Measurements from ENCODE around the gene AP4E1.
"Not testable (repeated sequence)": the region's sequence is repeated elsewhere in the genome, so short reads cannot be mapped to it uniquely, and the experiment has no call there.

Gene AP4E1

GRCh38 chr15:50908209-50909009 lies at the start of gene AP4E1:
AP4E1 (plus strand) TSS chr15:50908683; CDS start chr15:50908779, 96 bp downstream.
- Mint-ChIP-seq H3K36me3 (ENCODE audit: low read depth) (peaks cover 21% of the 10 kb centered on the region), H3K4me3 (peak within 1 kb of the TSS; percentile 99), H3K27ac (peak within 1 kb of the TSS; percentile 95), H3K4me1 (ENCODE audit: low read depth) (peaks cover 42% of the 10 kb centered on the region), H3K9me3 (no peaks in the 10 kb centered on the region), H3K27me3 (no peaks in the 10 kb centered on the region)

GRCh38 chr15:50860824-50861223 lies 47.7 kb upstream of the AP4E1 start:
- H3K27ac Mint-ChIP-seq = no peak overlapping the region
- no peaks in the 10 kb centered on the region for H3K9me3 Mint-ChIP-seq

GRCh38 chr15:50862553-50862952 lies 45.9 kb upstream of the AP4E1 start:
- Mint-ChIP-seq H3K36me3 (ENCODE audit: low read depth) (no peaks in the 10 kb centered on the region), H3K27me3 (no peaks in the 10 kb centered on the region), H3K27ac (no peak overlapping the region), H3K4me3 (no peak overlapping the region), H3K9me3 (no peaks in the 10 kb centered on the region), H3K4me1 (ENCODE audit: low read depth) (no peaks in the 10 kb centered on the region)

More at GRCh38 chr15:50860824-50861223, 47.7 kb upstream of the AP4E1 start:
- H3K27me3 Mint-ChIP-seq = no peaks in the 10 kb centered on the region
- H3K4me1 Mint-ChIP-seq (ENCODE audit: low read depth) = no peaks in the 10 kb centered on the region
- no peaks in the 10 kb centered on the region for H3K36me3 Mint-ChIP-seq (ENCODE audit: low read depth)
- H3K4me3 Mint-ChIP-seq = no peak overlapping the region

- H3K27me3 Mint-ChIP-seq = no peaks in the 10 kb centered on the region
- H3K27ac Mint-ChIP-seq = no peak overlapping the region
- H3K4me3 Mint-ChIP-seq = no peak overlapping the region
- H3K36me3 Mint-ChIP-seq (ENCODE audit: low read depth) = no peaks in the 10 kb centered on the region
- no peaks in the 10 kb centered on the region for H3K9me3 Mint-ChIP-seq
- no peaks in the 10 kb centered on the region for H3K4me1 Mint-ChIP-seq (ENCODE audit: low read depth)
These were observed 43.6 kb upstream of the AP4E1 start for GRCh38 chr15:50864873-50865272.

GRCh38 chr15:50865515-50866353 lies 42.7 kb upstream of the AP4E1 start:
- H3K4me1 Mint-ChIP-seq (ENCODE audit: low read depth) = no peaks in the 10 kb centered on the region
- H3K4me3 Mint-ChIP-seq = no peak overlapping the region
- H3K36me3 Mint-ChIP-seq (ENCODE audit: low read depth) = no peaks in the 10 kb centered on the region
- no peaks in the 10 kb centered on the region for H3K9me3 Mint-ChIP-seq
- H3K27ac Mint-ChIP-seq = no peak overlapping the region
- H3K27me3 Mint-ChIP-seq = no peaks in the 10 kb centered on the region

- no peaks in the 10 kb centered on the region for H3K36me3 Mint-ChIP-seq (ENCODE audit: low read depth)
- H3K4me3 Mint-ChIP-seq = no peak overlapping the region
- peaks cover 9% of the 10 kb centered on the region for H3K4me1 Mint-ChIP-seq (ENCODE audit: low read depth)
- no peaks in the 10 kb centered on the region for H3K9me3 Mint-ChIP-seq
- H3K27ac Mint-ChIP-seq = no peak overlapping the region
- peaks cover 13% of the 10 kb centered on the region for H3K27me3 Mint-ChIP-seq
These were observed 36.7 kb upstream of the AP4E1 start for GRCh38 chr15:50871832-50872231.

- peaks cover 13% of the 10 kb centered on the region for H3K27me3 Mint-ChIP-seq
- H3K9me3 Mint-ChIP-seq = no peaks in the 10 kb centered on the region
- H3K27ac Mint-ChIP-seq = no peak overlapping the region
- H3K36me3 Mint-ChIP-seq (ENCODE audit: low read depth) = no peaks in the 10 kb centered on the region
- peaks cover 18% of the 10 kb centered on the region for H3K4me1 Mint-ChIP-seq (ENCODE audit: low read depth)
- no peak overlapping the region for H3K4me3 Mint-ChIP-seq
These were observed 35.6 kb upstream of the AP4E1 start for GRCh38 chr15:50872832-50873426.

GRCh38 chr15:50873935-50874361 lies 34.5 kb upstream of the AP4E1 start:
- peaks cover 13% of the 10 kb centered on the region for H3K27me3 Mint-ChIP-seq
- no peaks in the 10 kb centered on the region for H3K9me3 Mint-ChIP-seq
- H3K4me1 Mint-ChIP-seq (ENCODE audit: low read depth) = peaks cover 28% of the 10 kb centered on the region
- no peaks in the 10 kb centered on the region for H3K36me3 Mint-ChIP-seq (ENCODE audit: low read depth)
- no peak overlapping the region for H3K27ac Mint-ChIP-seq
- peak overlapping the region; percentile 40 for H3K4me3 Mint-ChIP-seq

GRCh38 chr15:50875238-50875637 lies 33.2 kb upstream of the AP4E1 start:
- H3K36me3 Mint-ChIP-seq (ENCODE audit: low read depth); H3K9me3 Mint-ChIP-seq; H3K4me3 Mint-ChIP-seq; H3K27ac Mint-ChIP-seq: not testable (repeated sequence)
- Mint-ChIP-seq H3K4me1 (ENCODE audit: low read depth) (peaks cover 41% of the 10 kb centered on the region), H3K27me3 (peaks cover 13% of the 10 kb centered on the region)

- Mint-ChIP-seq H3K4me3 (peak overlapping the region; percentile 74), H3K9me3 (no peaks in the 10 kb centered on the region), H3K36me3 (ENCODE audit: low read depth) (no peaks in the 10 kb centered on the region), H3K27me3 (peaks cover 13% of the 10 kb centered on the region), H3K4me1 (ENCODE audit: low read depth) (peaks cover 53% of the 10 kb centered on the region), H3K27ac (peak overlapping the region; percentile 46)
These were observed 32.1 kb upstream of the AP4E1 start for GRCh38 chr15:50876260-50876988.

- peak overlapping the region; percentile 46 for H3K27ac Mint-ChIP-seq
- H3K27me3 Mint-ChIP-seq = peaks cover 13% of the 10 kb centered on the region
- peaks cover 58% of the 10 kb centered on the region for H3K4me1 Mint-ChIP-seq (ENCODE audit: low read depth)
- peak overlapping the region; percentile 74 for H3K4me3 Mint-ChIP-seq
- no peaks in the 10 kb centered on the region for H3K9me3 Mint-ChIP-seq
- H3K36me3 Mint-ChIP-seq (ENCODE audit: low read depth) = no peaks in the 10 kb centered on the region
These were observed 31.5 kb upstream of the AP4E1 start for GRCh38 chr15:50876989-50877360.

GRCh38 chr15:50879016-50879617 lies 29.4 kb upstream of the AP4E1 start:
- H3K27me3 Mint-ChIP-seq = no peaks in the 10 kb centered on the region
- peaks cover 72% of the 10 kb centered on the region for H3K4me1 Mint-ChIP-seq (ENCODE audit: low read depth)
- H3K9me3 Mint-ChIP-seq = no peaks in the 10 kb centered on the region
- H3K4me3 Mint-ChIP-seq = peak overlapping the region; percentile 45
- no peaks in the 10 kb centered on the region for H3K36me3 Mint-ChIP-seq (ENCODE audit: low read depth)
- H3K27ac Mint-ChIP-seq = peak overlapping the region; percentile 83

- H3K27me3 Mint-ChIP-seq = no peaks in the 10 kb centered on the region
- H3K36me3 Mint-ChIP-seq (ENCODE audit: low read depth) = no peaks in the 10 kb centered on the region
- H3K4me3 Mint-ChIP-seq = peak overlapping the region; percentile 45
- H3K4me1 Mint-ChIP-seq (ENCODE audit: low read depth) = peaks cover 78% of the 10 kb centered on the region
- H3K27ac Mint-ChIP-seq = peak overlapping the region; percentile 78
- H3K9me3 Mint-ChIP-seq = no peaks in the 10 kb centered on the region
These were observed 28.3 kb upstream of the AP4E1 start for GRCh38 chr15:50880206-50880605.

GRCh38 chr15:50880651-50881114 lies 27.8 kb upstream of the AP4E1 start:
- Mint-ChIP-seq H3K9me3 (no peaks in the 10 kb centered on the region), H3K4me1 (ENCODE audit: low read depth) (peaks cover 83% of the 10 kb centered on the region), H3K4me3 (peak overlapping the region; percentile 45), H3K27ac (peak overlapping the region; percentile 78), H3K27me3 (no peaks in the 10 kb centered on the region), H3K36me3 (ENCODE audit: low read depth) (no peaks in the 10 kb centered on the region)

Measured in stimulated activated naive CD8-positive, alpha-beta T cell treated with anti-CD3 and anti-CD28 coated beads, Interleukin-15, Interleukin-2, amounts not matched to agents 100 ng/mL and 50 ng/mL, for 24 hours (primary cell).